GM12874 (cell line): ENCODE data around the gene C1QB.

Experiments
- TF ChIP-seq, protein P1 (sequence below): IDR thresholded peaks from 2 replicates; pipeline ENCODE4 v1.5.1; 2011; ENCODE audit warnings: low read depth, mild to moderate bottlenecking, control low read depth, low read length, moderate library complexity; ENCODE audit not compliant: insufficient read depth

The C1QB gene

DNA sequence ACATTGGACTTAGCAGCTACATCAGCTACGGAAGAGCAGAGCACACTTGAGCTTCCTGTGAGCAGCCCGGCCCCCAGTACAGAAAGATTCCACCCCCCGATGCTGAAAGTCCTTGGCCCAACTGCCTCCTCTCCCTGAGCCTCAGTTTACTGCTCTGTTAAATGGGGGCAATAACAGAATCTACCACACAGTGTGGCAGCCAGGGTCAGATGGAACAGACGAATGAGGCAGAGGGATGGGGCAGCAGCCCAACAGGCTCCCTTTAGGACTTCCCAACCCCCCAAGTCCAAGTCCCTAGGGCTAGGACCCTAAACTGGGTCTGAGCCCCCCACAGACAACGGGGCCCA, 39.5 kb upstream of the C1QB start:
- TF ChIP-seq, protein P1, sequence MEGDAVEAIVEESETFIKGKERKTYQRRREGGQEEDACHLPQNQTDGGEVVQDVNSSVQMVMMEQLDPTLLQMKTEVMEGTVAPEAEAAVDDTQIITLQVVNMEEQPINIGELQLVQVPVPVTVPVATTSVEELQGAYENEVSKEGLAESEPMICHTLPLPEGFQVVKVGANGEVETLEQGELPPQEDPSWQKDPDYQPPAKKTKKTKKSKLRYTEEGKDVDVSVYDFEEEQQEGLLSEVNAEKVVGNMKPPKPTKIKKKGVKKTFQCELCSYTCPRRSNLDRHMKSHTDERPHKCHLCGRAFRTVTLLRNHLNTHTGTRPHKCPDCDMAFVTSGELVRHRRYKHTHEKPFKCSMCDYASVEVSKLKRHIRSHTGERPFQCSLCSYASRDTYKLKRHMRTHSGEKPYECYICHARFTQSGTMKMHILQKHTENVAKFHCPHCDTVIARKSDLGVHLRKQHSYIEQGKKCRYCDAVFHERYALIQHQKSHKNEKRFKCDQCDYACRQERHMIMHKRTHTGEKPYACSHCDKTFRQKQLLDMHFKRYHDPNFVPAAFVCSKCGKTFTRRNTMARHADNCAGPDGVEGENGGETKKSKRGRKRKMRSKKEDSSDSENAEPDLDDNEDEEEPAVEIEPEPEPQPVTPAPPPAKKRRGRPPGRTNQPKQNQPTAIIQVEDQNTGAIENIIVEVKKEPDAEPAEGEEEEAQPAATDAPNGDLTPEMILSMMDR = no peak

DNA sequence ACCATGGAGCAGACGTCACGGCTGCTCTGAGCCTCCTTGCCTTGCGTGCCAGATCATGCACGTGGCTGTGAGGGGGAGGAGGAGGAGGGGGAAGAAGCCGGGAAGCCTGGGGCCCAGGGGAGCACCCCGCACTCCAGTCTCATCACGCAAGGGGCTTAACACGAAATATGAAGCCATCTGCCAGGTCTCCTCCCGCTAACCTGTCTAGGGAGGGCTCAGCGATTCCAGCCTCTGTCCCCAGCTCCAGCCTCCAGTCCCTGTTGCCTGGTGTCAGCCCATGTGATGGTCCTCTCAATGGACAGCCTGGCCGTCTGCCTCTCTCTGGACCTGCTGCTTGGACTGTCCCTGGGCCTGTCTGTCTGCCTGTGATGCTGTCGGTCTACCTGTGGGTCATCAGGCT, 39.1 kb upstream of the C1QB start:
- TF ChIP-seq, protein P1 = no peak

DNA sequence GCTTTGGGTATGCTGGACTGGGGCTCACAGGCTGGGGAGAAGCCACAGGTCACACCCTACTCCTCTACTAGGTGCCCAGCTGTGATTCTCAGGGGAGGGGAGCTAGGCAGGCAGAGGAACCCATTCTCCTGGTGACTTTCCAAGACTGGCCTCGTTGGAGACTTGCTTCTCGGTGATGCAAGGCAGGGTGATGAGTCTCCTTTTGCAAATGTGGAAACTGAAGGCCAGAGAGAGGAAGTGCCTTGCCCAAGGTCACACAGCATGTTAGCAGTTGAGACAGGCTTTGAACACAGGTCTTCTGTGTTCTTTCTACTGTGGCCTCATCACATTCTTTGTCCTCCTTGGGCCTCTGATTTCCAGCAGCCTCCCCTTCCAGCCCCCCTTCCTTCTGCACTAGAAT, 37.1 kb upstream of the C1QB start:
- TF ChIP-seq, protein P1 = no peak

DNA sequence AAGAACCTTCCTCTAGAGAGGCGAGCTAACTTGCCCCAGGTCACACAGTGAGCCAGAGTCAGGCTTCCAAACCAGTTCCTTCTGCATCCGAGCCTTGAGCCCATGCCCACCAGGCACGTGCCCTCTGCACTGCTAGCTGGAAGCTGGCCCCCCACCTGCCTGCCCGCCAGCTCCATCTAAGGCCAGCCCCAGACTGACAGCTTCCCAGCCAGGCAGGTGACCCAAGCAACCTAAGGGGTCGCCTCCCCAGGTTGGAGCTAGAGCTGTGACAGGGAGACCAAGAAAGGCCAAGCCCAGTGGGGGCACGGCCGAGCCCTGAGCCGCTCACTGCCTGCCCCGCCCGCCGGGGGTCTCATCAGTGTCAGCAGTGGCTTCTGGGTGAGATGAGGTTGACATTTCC, 36.5 kb upstream of the C1QB start:
- TF ChIP-seq, protein P1 = no peak

DNA sequence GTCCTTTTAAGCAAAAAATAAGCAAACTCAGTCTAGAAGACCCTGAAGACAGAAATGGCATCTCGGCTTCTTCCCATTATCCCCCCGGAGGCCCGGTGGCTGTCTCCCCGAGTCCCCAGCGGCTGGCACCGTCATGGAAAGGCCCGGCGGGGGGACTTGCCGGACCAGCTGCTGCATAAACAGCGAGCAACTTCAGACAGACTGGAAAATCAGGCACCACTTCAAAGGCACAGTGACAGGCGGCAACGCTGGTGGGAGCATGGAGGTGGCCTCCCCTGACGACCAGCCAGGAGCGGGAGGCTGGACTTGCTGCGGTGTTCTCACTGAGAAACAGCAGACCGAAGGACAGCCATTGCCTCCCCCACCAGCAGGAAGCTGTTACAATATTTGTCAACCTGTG, 35.0 kb upstream of the C1QB start:
- TF ChIP-seq, protein P1 = no peak

DNA sequence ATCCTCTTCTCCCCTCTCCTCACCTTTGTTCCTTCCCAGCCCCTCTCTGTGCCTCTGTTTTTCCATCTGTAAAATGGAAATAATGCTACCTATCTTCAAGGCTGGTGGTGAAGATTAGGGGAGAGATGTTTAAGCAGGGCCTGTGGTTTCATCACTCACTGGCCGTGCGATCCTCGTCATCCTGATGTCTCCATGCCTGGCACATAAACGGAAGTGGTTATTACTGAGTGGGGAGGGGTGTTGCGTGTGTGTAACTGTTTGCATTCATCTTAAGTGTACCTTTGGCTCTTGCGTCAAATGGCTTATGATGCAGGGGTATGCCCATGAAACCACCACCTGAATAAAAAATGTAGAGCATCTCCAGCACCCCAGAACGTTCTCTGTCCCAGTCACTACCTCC, 33.8 kb upstream of the C1QB start:
- TF ChIP-seq, protein P1 = no peak

DNA sequence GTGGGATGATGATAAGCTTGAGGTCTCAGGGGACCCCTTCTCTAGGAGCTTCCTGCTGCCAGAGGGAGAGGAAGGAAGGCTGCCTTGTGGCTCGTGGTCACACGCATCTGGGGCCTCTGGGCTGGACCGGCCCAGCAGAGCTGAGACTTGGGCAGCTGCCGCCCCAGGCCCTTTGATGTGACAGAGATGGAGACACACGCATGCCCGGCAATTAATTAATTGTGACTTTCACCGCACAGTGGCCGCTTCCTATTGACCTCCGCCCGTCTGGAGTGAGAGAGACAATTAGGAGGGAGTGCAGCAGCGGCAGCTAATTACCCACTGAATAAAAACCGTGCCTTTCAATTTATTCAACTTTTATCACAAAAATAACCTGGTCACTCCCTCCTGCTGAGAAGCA, 33.2 kb upstream of the C1QB start:
- TF ChIP-seq, protein P1 = no peak

DNA sequence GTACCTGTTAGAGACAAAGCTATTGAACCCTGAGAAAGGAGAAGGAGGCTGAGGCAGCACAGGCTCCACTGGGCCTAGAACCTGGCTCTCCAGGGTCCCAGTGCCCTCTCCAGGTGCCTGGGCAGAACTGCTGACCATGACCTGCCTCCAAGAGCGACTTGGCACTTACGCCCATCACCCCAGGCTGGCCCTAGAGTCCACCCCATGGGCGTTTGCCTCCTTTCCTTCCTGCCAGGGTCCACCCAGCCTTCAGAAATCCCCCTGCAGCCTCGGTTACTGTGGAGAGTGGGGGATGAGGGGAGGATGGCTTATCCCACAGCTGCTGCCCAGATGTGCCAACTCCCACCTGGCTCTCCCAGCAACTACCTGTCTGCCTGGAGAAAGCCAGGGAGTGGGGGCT, 31.3 kb upstream of the C1QB start:
- TF ChIP-seq, protein P1 = no peak
